ENCODE measurements around the gene KLHL10. TPM values are rescaled to one million over a fixed set of nuclear protein-coding genes. Genes with fewer than 3 reads are reported as not detected.
A peak's percentile ranks its signal among the peaks of the same experiment; 100 is the strongest.

Gene KLHL10
- total and polyA plus RNA-seq, 2 of the 13 experiments (the other 11 are each of a cell fraction or from before 2014, with no cell fraction given), result 0.04 to 0.08 TPM

GRCh38 chr17:41793784-41794539 lies 43.7 kb upstream of the KLHL10 start (continued):
- TF ChIP-seq BRCA1 (CRISPR knock-in tag; IDR thresholded peaks at IDR 0.05) (no peak), KLF6 (CRISPR knock-in tag; IDR thresholded peaks at IDR 0.05) (no peak), ARNT2 (CRISPR knock-in tag; IDR thresholded peaks at IDR 0.05; ENCODE audit: low read depth) (no peak), KDM6A (CRISPR knock-in tag; IDR thresholded peaks at IDR 0.05; ENCODE audit: low read depth) (0 out of 2 replicates have a peak, but pooled peaks have one; percentile 12), ZNF841 (CRISPR knock-in tag; IDR thresholded peaks at IDR 0.05; ENCODE audit: borderline replicate concordance) (no peak), RXRB (CRISPR knock-in tag; IDR thresholded peaks at IDR 0.05; ENCODE audit: borderline replicate concordance) (peak; percentile 9; the same call in 1 of the 2 replicates), MTF1 (CRISPR knock-in tag; IDR thresholded peaks at IDR 0.05) (no peak), TRIM24 (CRISPR knock-in tag; IDR thresholded peaks at IDR 0.05) (no peak), PITX1 (CRISPR knock-in tag; IDR thresholded peaks at IDR 0.05) (peak; percentile 65; the same call in 1 of the 2 replicates), NFRKB (IDR thresholded peaks at IDR 0.05) (no peak), PAX8 (CRISPR knock-in tag; IDR thresholded peaks at IDR 0.05; ENCODE audit: borderline replicate concordance) (no peak), ZFP82 (CRISPR knock-in tag; IDR thresholded peaks at IDR 0.05; ENCODE audit: borderline replicate concordance) (peak; percentile 56; the same call in 1 of the 2 replicates), ZSCAN22 (CRISPR knock-in tag; IDR thresholded peaks at IDR 0.05) (no peak), CREB1 (IDR thresholded peaks at IDR 0.05) (no peak), CREB1 (CRISPR knock-in tag; IDR thresholded peaks at IDR 0.05) (no peak), ZNF775 (CRISPR knock-in tag; IDR thresholded peaks at IDR 0.05; ENCODE audit: borderline replicate concordance) (no peak), SMC3 (IDR thresholded peaks at IDR 0.05; ENCODE audit: low read length) (no peak), REST (IDR thresholded peaks at IDR 0.05; ENCODE audit: borderline replicate concordance in 1 of 2, low read depth in 1 of 2, low read length in 2 of 2) (0 out of 4 replicates have a peak, but pooled peaks of 1 of the 2 experiments have one; percentile 10), CEBPG (CRISPR knock-in tag; IDR thresholded peaks at IDR 0.05) (peak; percentile 16; the same call in 1 of the 2 replicates), CBFB (CRISPR knock-in tag; IDR thresholded peaks at IDR 0.05) (no peak), ZNF691 (CRISPR knock-in tag; IDR thresholded peaks at IDR 0.05; ENCODE audit: borderline replicate concordance, low read depth) (no peak), HDAC2 (CRISPR knock-in tag; IDR thresholded peaks at IDR 0.05) (peak; percentile 31; the same call in 1 of the 2 replicates), ZMAT5 (CRISPR knock-in tag; IDR thresholded peaks at IDR 0.05; ENCODE audit: borderline replicate concordance, low read depth) (no peak), XRCC5 (optimal IDR thresholded peaks at IDR 0.05; ENCODE audit: low read length) (no peak), ZFX (CRISPR knock-in tag; IDR thresholded peaks at IDR 0.05; ENCODE audit: low read depth) (no peak)
